TTC549 (cell line): ENCODE measurements around the gene LAMC3.

Experiments
- FAIRE-seq: peaks from 2 replicates; lab custom pipeline; 2012; peaks lifted over from hg19 to GRCh38; lab: Jason Lieb, UNC

LAMC3 gene

GRCh38 chr9:131125288-131126058 is 116.5 kb downstream of the LAMC3 start, which contains the start of gene NUP214:
Gene NUP214 (plus strand): TSS chr9:131125586. CDS start chr9:131125705, 119 bp downstream.
- no peak for FAIRE-seq

DNA sequence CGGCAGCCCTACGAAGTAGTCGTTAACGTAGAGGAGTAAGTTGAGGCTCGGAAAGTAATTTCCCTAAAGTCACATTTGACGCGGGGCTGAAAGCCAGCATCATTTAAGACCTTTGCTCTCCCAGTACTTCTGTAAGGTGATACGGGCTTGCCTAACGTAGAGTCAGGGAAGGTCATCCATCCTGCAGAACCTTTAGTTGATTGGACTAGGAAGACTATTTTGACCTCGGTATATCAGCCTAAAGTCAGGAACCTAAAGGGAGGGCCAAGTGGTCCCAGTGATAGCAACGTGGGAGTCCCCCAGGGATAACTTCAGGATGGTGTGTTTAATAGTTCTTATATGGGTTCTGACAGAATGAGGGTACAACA is 117.1 kb downstream of the LAMC3 start:
- no peak for FAIRE-seq

GRCh38 chr9:131129183-131129582 is 120.2 kb downstream of the LAMC3 start:
- FAIRE-seq: no peak

- FAIRE-seq: no peak
These were observed 129.7 kb downstream of the LAMC3 start for GRCh38 chr9:131138676-131139075.

DNA sequence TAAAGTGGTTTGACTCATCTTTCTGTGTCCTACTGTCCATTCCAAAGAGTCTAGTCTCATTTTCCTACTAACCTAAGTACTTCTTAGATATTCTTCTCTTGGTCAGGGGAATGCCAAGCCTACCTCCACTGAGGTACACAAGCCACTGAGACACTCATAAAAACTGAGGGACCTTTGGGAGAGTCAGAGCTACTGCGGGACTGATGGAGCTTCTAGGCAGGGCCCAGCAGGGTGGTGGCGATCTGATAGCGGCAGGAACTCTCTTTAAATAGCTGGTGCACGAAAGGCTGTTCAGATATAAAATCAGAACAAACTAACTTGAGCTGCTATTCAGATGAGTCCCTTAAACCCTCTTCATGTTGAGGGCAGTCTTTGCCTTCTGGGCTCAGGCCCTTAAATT is 131.1 kb downstream of the LAMC3 start:
- FAIRE-seq: no peak

DNA sequence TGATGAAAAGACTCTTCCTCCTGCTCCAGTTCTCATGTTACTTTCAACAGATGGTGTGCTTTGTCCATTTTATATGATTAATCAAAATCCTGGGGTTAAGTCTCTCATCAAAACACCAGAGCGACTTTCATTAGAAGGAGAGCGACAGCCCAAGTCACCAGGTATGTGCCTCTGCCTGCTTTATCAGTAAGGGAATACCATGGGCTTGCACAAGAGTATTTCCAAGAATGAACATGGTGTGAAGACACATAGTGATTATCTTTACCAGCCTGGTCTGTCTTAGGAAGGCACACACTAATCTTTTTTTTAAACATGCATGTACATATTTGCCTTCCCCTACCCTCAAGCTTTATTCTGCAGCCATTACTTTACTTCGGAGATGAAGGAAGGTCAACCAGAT is 131.6 kb downstream of the LAMC3 start:
- FAIRE-seq: no peak

DNA sequence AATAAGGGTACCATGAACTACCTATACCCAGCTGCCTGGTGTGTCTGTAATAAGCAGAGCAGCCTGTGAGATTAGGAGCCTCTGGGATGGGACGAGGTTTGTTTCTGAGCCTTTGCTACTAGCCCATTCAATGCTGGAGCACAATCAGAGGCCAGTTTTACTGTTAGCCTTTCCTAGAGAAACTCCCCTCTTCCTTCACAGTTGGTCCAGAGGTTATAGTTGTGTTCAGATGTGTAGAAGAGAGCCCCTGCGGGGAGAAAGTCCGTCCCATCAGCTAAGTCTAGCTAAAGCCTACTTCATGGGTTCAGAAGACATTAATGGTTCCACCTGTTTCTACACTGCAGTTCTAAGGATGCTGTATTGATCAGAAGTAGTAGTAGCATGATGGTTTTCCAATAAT is 133.2 kb downstream of the LAMC3 start:
- no peak for FAIRE-seq
